DND-41 (cell line): ENCODE results near the gene EPS8L2.

ENCODE experiments used
- ATAC-seq: fragments of 200-7000 bp; cut with Tn5 transposase; 3 replicates; pipeline ENCODE4 v1.9.1; 2021; ENCODE audit warnings: low read depth; ENCODE audit not compliant: insufficient read depth
- DNase-seq: peaks from one replicate; pipeline ENCODE4 v3.0.0-alpha.2; 2020
- H2AFZ ChIP-seq: 2 replicates; pipeline ENCODE4 v1.6.0; 2012; ENCODE audit warnings: low read depth, low read length
- H3K27ac ChIP-seq: 2 replicates; pipeline ENCODE4 v1.5.1; 2012; ENCODE audit warnings: low read length, inconsistent platforms
- H3K27me3 ChIP-seq: fragments of 200-600 bp; sonication (generic); 2 replicates; pipeline ENCODE4 v1.6.0; 2012; ENCODE audit warnings: low read length, mild to moderate bottlenecking, inconsistent platforms; ENCODE audit not compliant: insufficient read depth, poor library complexity
- H3K36me3 ChIP-seq: 2 replicates; pipeline ENCODE4 v1.5.1; 2012; ENCODE audit warnings: low read length, inconsistent platforms; ENCODE audit not compliant: insufficient read depth
- H3K4me1 ChIP-seq: 2 replicates; pipeline ENCODE4 v1.5.1; 2012; ENCODE audit warnings: mild to moderate bottlenecking, low read length; ENCODE audit not compliant: insufficient read depth
- H3K4me2 ChIP-seq: 2 replicates; pipeline ENCODE4 v1.6.0; 2012; ENCODE audit warnings: mild to moderate bottlenecking, moderate library complexity, low read length, inconsistent platforms; ENCODE audit not compliant: insufficient read depth
- H3K4me3 ChIP-seq, 2 experiments: fragments of 200-600 bp in 1 of 2; shearing (Covaris generic) in 1 of 2; 2 replicates each; pipeline ENCODE4 v1.5.1; 2012 to 2016; ENCODE audit warnings: inconsistent platforms in 2 of 2, low read length in 2 of 2, mild to moderate bottlenecking in 2 of 2, low read depth in 1 of 2, moderate library complexity in 1 of 2
- H3K79me2 ChIP-seq: 2 replicates; pipeline ENCODE4 v1.6.0; 2012; ENCODE audit warnings: low read length, inconsistent platforms; ENCODE audit not compliant: insufficient read depth
- H3K9ac ChIP-seq: 2 replicates; pipeline ENCODE4 v1.6.0; 2012; ENCODE audit warnings: low read depth, mild to moderate bottlenecking, inconsistent platforms, low read length, moderate library complexity
- H3K9me3 ChIP-seq: 2 replicates; pipeline ENCODE4 v1.5.1; 2012; ENCODE audit warnings: low read length, moderate library complexity, mild to moderate bottlenecking, inconsistent platforms; ENCODE audit not compliant: insufficient read depth, severe bottlenecking
- H4K20me1 ChIP-seq: 2 replicates; pipeline ENCODE4 v1.6.0; 2012; ENCODE audit warnings: low read length; ENCODE audit not compliant: insufficient read depth
- CTCF ChIP-seq: IDR thresholded peaks from 2 replicates; pipeline ENCODE4 v1.5.1; 2012; ENCODE audit warnings: borderline replicate concordance, low read length, moderate library complexity, mild to moderate bottlenecking; ENCODE audit not compliant: poor library complexity, severe bottlenecking; ENCODE audit errors: extremely low read depth
- EZH2 ChIP-seq: IDR thresholded peaks from 3 replicates; pipeline ENCODE4 v1.6.1; 2012; ENCODE audit warnings: borderline replicate concordance, low read depth, mild to moderate bottlenecking, moderate library complexity, low read length, inconsistent platforms; ENCODE audit not compliant: severe bottlenecking

EPS8L2 gene

GRCh38 chr11:709109-709997 lies 3.3 kb downstream of the EPS8L2 start:
- H3K79me2 ChIP-seq = no peaks in the 10 kb centered on the region
- H3K4me2 ChIP-seq = no peak overlapping the region
- no peak overlapping the region for H2AFZ ChIP-seq
- H3K4me1 ChIP-seq = no peaks in the 10 kb centered on the region
- peaks cover 5% of the 10 kb centered on the region for H4K20me1 ChIP-seq
- H3K27ac ChIP-seq = no peak overlapping the region
- 0 out of 2 replicates have a peak, but pooled peaks cover 5% of the 10 kb centered on the region for H3K36me3 ChIP-seq
- no peaks in the 10 kb centered on the region for H3K27me3 ChIP-seq
- no peak overlapping the region for H3K9ac ChIP-seq
- no peak for DNase-seq
- TF ChIP-seq CTCF (no peak), EZH2 (no peak)
- no peak overlapping the region for H3K4me3 ChIP-seq
- ATAC-seq = no peak
- H3K9me3 ChIP-seq = no peaks in the 10 kb centered on the region

- H3K79me2 ChIP-seq = no peaks in the 10 kb centered on the region
Measured at GRCh38 chr11:714436-714835, 8.4 kb downstream of the EPS8L2 start.

GRCh38 chr11:719214-720016 lies 13.4 kb downstream of the EPS8L2 start:
- Histone ChIP-seq H3K9ac (no peak overlapping the region), H4K20me1 (peaks cover 7% of the 10 kb centered on the region; the same call in 1 of the 2 replicates), H3K36me3 (no peaks in the 10 kb centered on the region), H3K27me3 (no peaks in the 10 kb centered on the region), H3K4me1 (0 out of 2 replicates have a peak, but pooled peaks cover 3% of the 10 kb centered on the region), H3K9me3 (no peaks in the 10 kb centered on the region), H3K4me3 (no peak overlapping the region), H3K4me2 (no peak overlapping the region), H3K27ac (no peak overlapping the region), H2AFZ (no peak overlapping the region), H3K79me2 (no peaks in the 10 kb centered on the region)
- ATAC-seq = no peak
- TF ChIP-seq CTCF (no peak), EZH2 (no peak)
- no peak for DNase-seq

More at GRCh38 chr11:714436-714835, 8.4 kb downstream of the EPS8L2 start:
- no peaks in the 10 kb centered on the region for H4K20me1 ChIP-seq
- H3K36me3 ChIP-seq = no peaks in the 10 kb centered on the region
- no peak overlapping the region for H3K4me3 ChIP-seq
- DNase-seq (no peak), ATAC-seq (no peak)
- H3K4me1 ChIP-seq = no peaks in the 10 kb centered on the region
- no peak overlapping the region for H3K9ac ChIP-seq
- TF ChIP-seq EZH2 (no peak), CTCF (no peak)
- no peak overlapping the region for H3K4me2 ChIP-seq
- no peak overlapping the region for H3K27ac ChIP-seq
- H2AFZ ChIP-seq = no peak overlapping the region
- H3K27me3 ChIP-seq = no peaks in the 10 kb centered on the region
- no peaks in the 10 kb centered on the region for H3K9me3 ChIP-seq
